H1 (cell line): ENCODE data around the gene OPN5. TPM values are rescaled to one million over a fixed set of nuclear protein-coding genes. Genes with fewer than 3 reads are reported as not detected.

Experiments
- CTCF ChIA-PET: fragments of 300-600 bp; sonication (Branson Sonifier 250); formaldehyde crosslinking; loops from one replicate; lab custom pipeline; 2021; ENCODE audit not compliant: partially characterized antibody; lab: Charles Lee
- POLR2A ChIA-PET: fragments of 300-600 bp; sonication (Branson Sonifier 250); formaldehyde crosslinking; loops from one replicate; lab custom pipeline; 2021; ENCODE audit warnings: inconsistent platforms; ENCODE audit not compliant: partially characterized antibody; lab: Charles Lee
- DNase-seq, 2 experiments: peaks; one replicate each; pipeline versions ENCODE4 v3.0.0 to v3.0.0-alpha.2; 2010 to 2022; ENCODE audit warnings: low spot score in 2 of 2, low read depth in 1 of 2, mixed read lengths in 1 of 2
- FAIRE-seq: peaks from 2 replicates; lab custom pipeline; 2011; peaks lifted over from hg19 to GRCh38; lab: Jason Lieb, UNC
- H2AFZ ChIP-seq: 2 replicates; pipeline ENCODE4 v1.8.1; 2012; ENCODE audit warnings: low read length, inconsistent platforms
- H2AK5ac ChIP-seq: 2 replicates; pipeline ENCODE4 v1.6.1; 2013; ENCODE audit warnings: low read depth, low read length
- H2BK120ac ChIP-seq: replicated peaks from 2 replicates; pipeline ENCODE3; 2013; ENCODE audit warnings: low read depth, low read length, inconsistent platforms
- H2BK12ac ChIP-seq: 2 replicates; pipeline ENCODE4 v1.6.1; 2013; ENCODE audit warnings: low read depth, low read length
- H2BK15ac ChIP-seq: 2 replicates; pipeline ENCODE4 v1.6.1; 2013; ENCODE audit warnings: low read length
- H2BK20ac ChIP-seq: 2 replicates; pipeline ENCODE4 v1.6.1; 2013; ENCODE audit warnings: low read length
- H2BK5ac ChIP-seq: 2 replicates; pipeline ENCODE4 v1.6.1; 2013; ENCODE audit warnings: low read depth, low read length
- H3K14ac ChIP-seq: 2 replicates; pipeline ENCODE4 v1.6.1; 2013; ENCODE audit warnings: inconsistent platforms; ENCODE audit not compliant: insufficient read length
- H3K18ac ChIP-seq: 2 replicates; pipeline ENCODE4 v1.6.1; 2013; ENCODE audit warnings: low read length; ENCODE audit errors: extremely low read depth
- H3K23ac ChIP-seq: 2 replicates; pipeline ENCODE4 v1.6.1; 2013; ENCODE audit warnings: inconsistent platforms; ENCODE audit not compliant: insufficient read length
- H3K23me2 ChIP-seq: 2 replicates; pipeline ENCODE4 v1.6.1; 2013; ENCODE audit warnings: low read depth, low read length
- H3K27ac ChIP-seq: 2 replicates; pipeline ENCODE4 v1.6.1; 2011; ENCODE audit warnings: low read depth, low read length, inconsistent platforms
- H3K27me3 ChIP-seq, 4 experiments: replicated peaks in 1 of 4; 1 replicate in 1 of 4; 2 replicates in 3 of 4; pipeline versions ENCODE4 v1.6.1 to v1.8.1; 2011 to 2013; ENCODE audit warnings: low read length in 3 of 4, mild to moderate bottlenecking in 3 of 4, inconsistent platforms in 2 of 4, mixed read lengths in 2 of 4, moderate library complexity in 1 of 4; ENCODE audit not compliant: control insufficient read depth in 3 of 4, insufficient read depth in 3 of 4; ENCODE audit errors: extremely low read depth in 1 of 4
- H3K36me3 ChIP-seq, 4 experiments: 2 replicates each; pipeline versions ENCODE4 v1.6.1 to v1.8.1; 2011 to 2013; ENCODE audit warnings: mild to moderate bottlenecking in 4 of 4, low read length in 3 of 4, moderate library complexity in 2 of 4, control low read depth in 1 of 4, inconsistent platforms in 1 of 4; ENCODE audit not compliant: insufficient read depth in 4 of 4, control insufficient read depth in 2 of 4
- H3K4ac ChIP-seq: replicated peaks from 2 replicates; pipeline ENCODE3; 2013; ENCODE audit warnings: low read length, low read depth, mixed read lengths, inconsistent platforms; ENCODE audit not compliant: insufficient read length
- H3K4me1 ChIP-seq, 4 experiments: replicated peaks in 1 of 4; 1 replicate in 1 of 4; 2 replicates in 3 of 4; pipeline versions ENCODE4 v1.6.1 to v1.8.1; 2011 to 2013; ENCODE audit warnings: low read length in 3 of 4, inconsistent platforms in 2 of 4, mixed read lengths in 1 of 4; ENCODE audit not compliant: insufficient read depth in 4 of 4, control insufficient read depth in 3 of 4
- H3K4me2 ChIP-seq, 2 experiments: 2 replicates each; pipeline versions ENCODE4 v1.6.1 to v1.8.1; 2011 to 2013; ENCODE audit warnings: low read depth in 2 of 2, low read length in 2 of 2, control low read depth in 1 of 2, inconsistent platforms in 1 of 2, mild to moderate bottlenecking in 1 of 2; ENCODE audit not compliant: insufficient read depth in 1 of 2
- H3K4me3 ChIP-seq, 4 experiments: fragments of 200-600, 300-600 bp in 1 of 4; sonication (generic), shearing (Covaris generic), sonication (Bioruptor Twin) in 1 of 4; 2 replicates each; pipeline versions ENCODE4 v1.5.1 to v1.8.1; 2011 to 2016; ENCODE audit warnings: low read length in 4 of 4, low read depth in 3 of 4, control low read depth in 2 of 4, inconsistent platforms in 2 of 4, mild to moderate bottlenecking in 2 of 4, mixed read lengths in 1 of 4, moderate library complexity in 1 of 4; ENCODE audit not compliant: insufficient read depth in 2 of 4; ENCODE audit errors: extremely low read depth in 1 of 4
- H3K56ac ChIP-seq: replicated peaks from 2 replicates; pipeline ENCODE3; 2013; ENCODE audit warnings: low read depth, mild to moderate bottlenecking, mixed read lengths, low read length, inconsistent platforms; ENCODE audit not compliant: insufficient read length
- H3K79me1 ChIP-seq: 2 replicates; pipeline ENCODE4 v1.6.1; 2013; ENCODE audit warnings: low read depth, low read length, control low read depth
- H3K79me2 ChIP-seq, 2 experiments: 2 replicates each; pipeline versions ENCODE4 v1.6.1 to v1.8.1; 2012 to 2013; ENCODE audit warnings: low read length in 2 of 2, mild to moderate bottlenecking in 2 of 2, inconsistent platforms in 1 of 2; ENCODE audit not compliant: insufficient read depth in 2 of 2, control insufficient read depth in 1 of 2
- H3K9ac ChIP-seq, 4 experiments: replicated peaks in 1 of 4; 1 replicate in 1 of 4; 2 replicates in 3 of 4; pipeline versions ENCODE4 v1.6.1 to v1.8.1; 2011 to 2013; ENCODE audit warnings: low read depth in 3 of 4, low read length in 3 of 4, control low read depth in 2 of 4, mild to moderate bottlenecking in 2 of 4, moderate library complexity in 2 of 4, inconsistent platforms in 1 of 4; ENCODE audit errors: extremely low read depth in 1 of 4
- H3K9me3 ChIP-seq, 2 experiments: 2 replicates each; pipeline versions ENCODE4 v1.6.1 to v1.8.1; 2012 to 2013; ENCODE audit warnings: mild to moderate bottlenecking in 2 of 2, moderate library complexity in 2 of 2, control low read depth in 1 of 2, inconsistent platforms in 1 of 2, low read depth in 1 of 2, low read length in 1 of 2, mixed read lengths in 1 of 2; ENCODE audit not compliant: insufficient read depth in 2 of 2
- H4K20me1 ChIP-seq, 2 experiments: replicated peaks in 1 of 2; 2 replicates each; pipeline versions ENCODE3 to v1.8.1; 2011 to 2013; ENCODE audit warnings: inconsistent platforms in 2 of 2, low read length in 2 of 2, mild to moderate bottlenecking in 1 of 2; ENCODE audit not compliant: insufficient read depth in 2 of 2, control insufficient read depth in 1 of 2
- H4K5ac ChIP-seq: 2 replicates; pipeline ENCODE4 v1.6.1; 2013; ENCODE audit warnings: low read length, low read depth, mixed read lengths, inconsistent platforms; ENCODE audit not compliant: insufficient read length
- H4K8ac ChIP-seq: 2 replicates; pipeline ENCODE4 v1.8.0; 2013; ENCODE audit warnings: mild to moderate bottlenecking, moderate library complexity, low read length, inconsistent platforms; ENCODE audit not compliant: insufficient read depth; ENCODE audit errors: extremely low read depth
- H4K91ac ChIP-seq: replicated peaks from 2 replicates; pipeline ENCODE3; 2013; ENCODE audit warnings: low read length, mixed read lengths, inconsistent platforms; ENCODE audit not compliant: insufficient read length
- BACH1 ChIP-seq: IDR thresholded peaks from 2 replicates; pipeline ENCODE4 v1.6.1; 2012; ENCODE audit warnings: low read length, improper control_type of control experiment
- CEBPB ChIP-seq: IDR thresholded peaks from 2 replicates; pipeline ENCODE4 v1.6.1; 2012; ENCODE audit warnings: low read depth, low read length
- EP300 ChIP-seq, 2 experiments: IDR thresholded peaks; 1 replicate in 1 of 2; 2 replicates in 1 of 2; pipeline ENCODE4 v1.6.1; 2011 to 2012; ENCODE audit warnings: low read depth in 2 of 2, low read length in 2 of 2, mild to moderate bottlenecking in 2 of 2, borderline replicate concordance in 1 of 2, inconsistent platforms in 1 of 2, moderate library complexity in 1 of 2
- POLR2AphosphoS5 ChIP-seq: IDR thresholded peaks from 2 replicates; pipeline ENCODE4 v1.6.1; 2011; ENCODE audit warnings: low read depth, low read length
- RAD21 ChIP-seq, 2 experiments: IDR thresholded peaks in 1 of 2; conservative IDR thresholded peaks in 1 of 2; 2 replicates each; pipeline ENCODE4 v1.6.1; 2011; ENCODE audit warnings: low read depth in 2 of 2, low read length in 2 of 2, improper control_type of control experiment in 1 of 2, inconsistent platforms in 1 of 2, mild to moderate bottlenecking in 1 of 2, moderate library complexity in 1 of 2
- RBBP5 ChIP-seq: IDR thresholded peaks from 2 replicates; pipeline ENCODE4 v1.7.1; 2012; ENCODE audit warnings: low read depth, mild to moderate bottlenecking, inconsistent platforms, low read length, moderate library complexity, borderline replicate concordance
- USF2 ChIP-seq: IDR thresholded peaks from 2 replicates; pipeline ENCODE4 v1.6.1; 2011; ENCODE audit warnings: low read length, improper control_type of control experiment
- ZNF274 ChIP-seq: IDR thresholded peaks from 2 replicates; pipeline ENCODE4 v1.7.0; 2012; ENCODE audit warnings: low read length, borderline replicate concordance; ENCODE audit errors: extremely low read depth
- WGBS, 2 experiments: shearing (Covaris generic) in 1 of 2; methylation state at CpG; one replicate each; pipeline versions ENCODE4 v1.1.6 to v1.1.7; 2013 to 2015; ENCODE audit warnings: low lambda C conversion rate in 2 of 2, mixed read lengths in 2 of 2, inconsistent platforms in 1 of 2, low coverage in 1 of 2, missing lambda C conversion rate in 1 of 2; ENCODE audit not compliant: insufficient replicate concordance in 2 of 2, insufficient coverage in 1 of 2, insufficient read length in 1 of 2; ENCODE audit errors: extremely low coverage in 1 of 2, missing lambda C conversion rate in 1 of 2; 5-methylcytosine and 5-hydroxymethylcytosine counted together
- polyA plus RNA-seq, 7 experiments: library from polyadenylated mRNA; depleted of rRNA in 3 of 7; stranded (reverse) in 5 of 7; unstranded in 2 of 7; fragments of >200 nt in 5 of 7; fragments of 200-250 nt in 2 of 7; gene quantifications; 1 replicate in 5 of 7; 2 replicates in 1 of 7; 4 replicates in 1 of 7; pipeline versions ENCODE4 v1.2.1 to v1.2.3, GENCODE V29; 2011 to 2013; ENCODE audit warnings: missing spikeins in 2 of 7, mixed read lengths in 2 of 7
- total RNA-seq: library from RNA; stranded (reverse); fragmentation: NEBNext Ultra II Directional; extraction: Animal tissue kit (Norgen Biotek cat#: 25700); gene quantifications from 2 replicates; pipeline ENCODE4 v1.2.1, GENCODE V29; 2021

The OPN5 gene
- total and polyA plus RNA-seq, 2 of the 8 experiments (the other 6 are each of a cell fraction or from before 2014, with no cell fraction given) = not detected

- TF ChIP-seq RBBP5 (no peak), CEBPB (no peak), ZNF274 (no peak), BACH1 (no peak), RAD21 (IDR thresholded peaks at IDR 0.05 in 1 of 2, conservative IDR thresholded peaks at IDR 0.05 in 1 of 2; ENCODE audit: low read depth in 2 of 2, low read length in 2 of 2) (no peak), USF2 (no peak), POLR2AphosphoS5 (no peak), EP300 (IDR thresholded peaks at IDR 0.05; ENCODE audit: borderline replicate concordance in 1 of 2, low read depth in 2 of 2, low read length in 2 of 2) (no peak)
- TF ChIP-seq, all 59 proteins: peak for 0
- H2BK12ac ChIP-seq = no peak overlapping the region
- no peaks in the 10 kb centered on the region for H3K36me3 ChIP-seq
- ChIA-PET POLR2A (no interaction called here), CTCF (no interaction called here)
- H3K27ac ChIP-seq = no peak overlapping the region
- H3K27me3 ChIP-seq = no peaks in the 10 kb centered on the region
- no peak overlapping the region for H3K4ac ChIP-seq
- 81% methylated on average over 1 of the region's 1 CpG; no CpG with 5 or more reads in 1 of the 2 experiments for WGBS, 2 experiments
- H3K4me2 ChIP-seq = no peak overlapping the region
- no peaks in the 10 kb centered on the region for H3K79me2 ChIP-seq
- H2AK5ac ChIP-seq = no peak overlapping the region
- no peak overlapping the region for H4K8ac ChIP-seq
- H2BK5ac ChIP-seq = no peak overlapping the region
- no peaks in the 10 kb centered on the region for H3K9me3 ChIP-seq
- no peak overlapping the region for H3K23ac ChIP-seq
- DNase-seq (no peak), FAIRE-seq (no peak)
- H4K20me1 ChIP-seq = no peaks in the 10 kb centered on the region
- no peak overlapping the region for H2BK120ac ChIP-seq
- no peak overlapping the region for H2BK15ac ChIP-seq
- no peak overlapping the region for H2BK20ac ChIP-seq
- no peak overlapping the region for H4K91ac ChIP-seq
- H2AFZ ChIP-seq = no peak overlapping the region
- H3K23me2 ChIP-seq = no peaks in the 10 kb centered on the region
- H3K14ac ChIP-seq = no peak overlapping the region
- no peak overlapping the region for H3K18ac ChIP-seq
- no peak overlapping the region for H4K5ac ChIP-seq
- no peaks in the 10 kb centered on the region for H3K79me1 ChIP-seq
- H3K56ac ChIP-seq = no peak overlapping the region
- H3K9ac ChIP-seq = no peak overlapping the region
- H3K4me1 ChIP-seq = no peaks in the 10 kb centered on the region
- no peak overlapping the region for H3K4me3 ChIP-seq
These were observed 80.9 kb downstream of the OPN5 start for GRCh38 chr6:47862731-47863130.
